Esophagus muscularis mucosa (tissue), 4 donors: Measurements from ENCODE around the gene MMP14.

Source experiments
- CTCF ChIP-seq, 3 experiments: fragments of 200-600 bp in 2 of 3; fragments of 450-650 bp in 1 of 3; sonication (generic) in 2 of 3; IDR thresholded peaks; one replicate each; pipeline ENCODE4 v1.5.1; 2017 to 2019; ENCODE audit warnings: antibody characterized with exemption in 3 of 3, mild to moderate bottlenecking in 2 of 3, moderate library complexity in 1 of 3
- EP300 ChIP-seq: sonication (generic); formaldehyde crosslinking; IDR thresholded peaks from one replicate; pipeline ENCODE4 v1.6.1; 2017; ENCODE audit warnings: antibody characterized with exemption
- POLR2A ChIP-seq: fragments of 450-650 bp; IDR thresholded peaks from one replicate; pipeline ENCODE4 v1.6.1; 2017; ENCODE audit warnings: antibody characterized with exemption, moderate library complexity, mild to moderate bottlenecking, low read depth
- POLR2AphosphoS5 ChIP-seq, 2 donors: sonication (generic); formaldehyde crosslinking; IDR thresholded peaks; one replicate each; pipeline ENCODE4 v1.6.1; 2017; ENCODE audit warnings: antibody characterized with exemption in 2 of 2

- no peak for TF ChIP-seq POLR2A
- TF ChIP-seq CTCF (IDR thresholded peaks at IDR 0.05) = no peak
- no peak for TF ChIP-seq EP300
- TF ChIP-seq POLR2AphosphoS5 (IDR thresholded peaks at IDR 0.05) = no peak
These were observed 28.8 kb upstream of the MMP14 start for GRCh38 chr14:22807432-22808087.
